DND-41 (cell line): ENCODE results near the gene LACTBL1.

Experiments
- ATAC-seq: fragments of 200-7000 bp; cut with Tn5 transposase; 3 replicates; pipeline ENCODE4 v1.9.1; 2021; ENCODE audit warnings: low read depth; ENCODE audit not compliant: insufficient read depth
- DNase-seq: peaks from one replicate; pipeline ENCODE4 v3.0.0-alpha.2; 2020
- H2AFZ ChIP-seq: 2 replicates; pipeline ENCODE4 v1.6.0; 2012; ENCODE audit warnings: low read depth, low read length
- H3K27ac ChIP-seq: 2 replicates; pipeline ENCODE4 v1.5.1; 2012; ENCODE audit warnings: low read length, inconsistent platforms
- H3K27me3 ChIP-seq: fragments of 200-600 bp; sonication (generic); 2 replicates; pipeline ENCODE4 v1.6.0; 2012; ENCODE audit warnings: low read length, mild to moderate bottlenecking, inconsistent platforms; ENCODE audit not compliant: insufficient read depth, poor library complexity
- H3K36me3 ChIP-seq: 2 replicates; pipeline ENCODE4 v1.5.1; 2012; ENCODE audit warnings: low read length, inconsistent platforms; ENCODE audit not compliant: insufficient read depth
- H3K4me1 ChIP-seq: 2 replicates; pipeline ENCODE4 v1.5.1; 2012; ENCODE audit warnings: mild to moderate bottlenecking, low read length; ENCODE audit not compliant: insufficient read depth
- H3K4me2 ChIP-seq: 2 replicates; pipeline ENCODE4 v1.6.0; 2012; ENCODE audit warnings: mild to moderate bottlenecking, moderate library complexity, low read length, inconsistent platforms; ENCODE audit not compliant: insufficient read depth
- H3K4me3 ChIP-seq, 2 experiments: fragments of 200-600 bp in 1 of 2; shearing (Covaris generic) in 1 of 2; 2 replicates each; pipeline ENCODE4 v1.5.1; 2012 to 2016; ENCODE audit warnings: inconsistent platforms in 2 of 2, low read length in 2 of 2, mild to moderate bottlenecking in 2 of 2, low read depth in 1 of 2, moderate library complexity in 1 of 2
- H3K79me2 ChIP-seq: 2 replicates; pipeline ENCODE4 v1.6.0; 2012; ENCODE audit warnings: low read length, inconsistent platforms; ENCODE audit not compliant: insufficient read depth
- H3K9ac ChIP-seq: 2 replicates; pipeline ENCODE4 v1.6.0; 2012; ENCODE audit warnings: low read depth, mild to moderate bottlenecking, inconsistent platforms, low read length, moderate library complexity
- H3K9me3 ChIP-seq: 2 replicates; pipeline ENCODE4 v1.5.1; 2012; ENCODE audit warnings: low read length, moderate library complexity, mild to moderate bottlenecking, inconsistent platforms; ENCODE audit not compliant: insufficient read depth, severe bottlenecking
- H4K20me1 ChIP-seq: 2 replicates; pipeline ENCODE4 v1.6.0; 2012; ENCODE audit warnings: low read length; ENCODE audit not compliant: insufficient read depth
- EZH2 ChIP-seq: IDR thresholded peaks from 3 replicates; pipeline ENCODE4 v1.6.1; 2012; ENCODE audit warnings: borderline replicate concordance, low read depth, mild to moderate bottlenecking, moderate library complexity, low read length, inconsistent platforms; ENCODE audit not compliant: severe bottlenecking
- TF ChIP-seq, protein P1 (sequence below): IDR thresholded peaks from 2 replicates; pipeline ENCODE4 v1.5.1; 2012; ENCODE audit warnings: borderline replicate concordance, low read length, moderate library complexity, mild to moderate bottlenecking; ENCODE audit not compliant: poor library complexity, severe bottlenecking; ENCODE audit errors: extremely low read depth

LACTBL1 gene

DNA sequence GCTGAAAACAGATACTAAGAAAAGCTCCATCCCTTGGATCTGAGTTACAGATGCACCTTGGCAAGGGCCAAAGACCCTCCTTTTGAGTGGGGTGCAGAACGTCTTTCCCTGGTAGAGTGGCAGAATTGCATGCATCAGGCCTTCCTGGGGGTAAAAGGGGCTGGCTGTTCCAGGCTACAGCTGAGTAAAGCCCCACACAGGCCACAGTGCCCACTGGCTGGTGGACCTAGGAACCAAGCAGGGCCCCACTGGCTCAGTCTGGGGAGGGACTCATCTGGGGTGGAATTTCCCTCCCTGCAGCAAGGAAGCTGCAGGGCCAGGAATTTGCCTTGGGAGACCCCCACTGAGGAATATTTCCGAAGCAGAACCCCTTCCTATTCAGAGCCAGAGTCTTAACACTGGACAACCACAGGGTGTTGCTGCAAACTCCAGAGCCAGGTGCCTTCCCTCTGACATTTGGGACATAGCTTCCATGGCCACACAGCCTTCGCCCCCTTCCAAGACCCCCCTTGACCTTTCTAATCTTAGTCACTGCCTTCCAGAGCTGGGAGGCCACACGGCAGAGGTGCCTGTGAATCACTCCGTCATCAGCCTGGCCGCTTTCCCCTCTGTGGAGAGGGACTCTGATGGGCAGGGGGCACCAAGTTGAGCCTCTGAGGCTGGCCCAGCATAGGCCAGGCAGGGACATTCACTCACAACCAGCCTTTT lies 52.5 kb downstream of the LACTBL1 start:
- TF ChIP-seq, protein P1, sequence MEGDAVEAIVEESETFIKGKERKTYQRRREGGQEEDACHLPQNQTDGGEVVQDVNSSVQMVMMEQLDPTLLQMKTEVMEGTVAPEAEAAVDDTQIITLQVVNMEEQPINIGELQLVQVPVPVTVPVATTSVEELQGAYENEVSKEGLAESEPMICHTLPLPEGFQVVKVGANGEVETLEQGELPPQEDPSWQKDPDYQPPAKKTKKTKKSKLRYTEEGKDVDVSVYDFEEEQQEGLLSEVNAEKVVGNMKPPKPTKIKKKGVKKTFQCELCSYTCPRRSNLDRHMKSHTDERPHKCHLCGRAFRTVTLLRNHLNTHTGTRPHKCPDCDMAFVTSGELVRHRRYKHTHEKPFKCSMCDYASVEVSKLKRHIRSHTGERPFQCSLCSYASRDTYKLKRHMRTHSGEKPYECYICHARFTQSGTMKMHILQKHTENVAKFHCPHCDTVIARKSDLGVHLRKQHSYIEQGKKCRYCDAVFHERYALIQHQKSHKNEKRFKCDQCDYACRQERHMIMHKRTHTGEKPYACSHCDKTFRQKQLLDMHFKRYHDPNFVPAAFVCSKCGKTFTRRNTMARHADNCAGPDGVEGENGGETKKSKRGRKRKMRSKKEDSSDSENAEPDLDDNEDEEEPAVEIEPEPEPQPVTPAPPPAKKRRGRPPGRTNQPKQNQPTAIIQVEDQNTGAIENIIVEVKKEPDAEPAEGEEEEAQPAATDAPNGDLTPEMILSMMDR: no peak
- TF ChIP-seq EZH2: no peak
- H3K27me3 ChIP-seq: peaks cover 19% of the 10 kb centered on the region
- H3K36me3 ChIP-seq: no peaks in the 10 kb centered on the region
- ATAC-seq: no peak
- no peaks in the 10 kb centered on the region for H3K79me2 ChIP-seq
- no peak overlapping the region for H3K4me2 ChIP-seq
- no peak for DNase-seq
- H4K20me1 ChIP-seq: peaks cover 3% of the 10 kb centered on the region; the same call in 1 of the 2 replicates
- H3K4me1 ChIP-seq: no peaks in the 10 kb centered on the region
- no peak overlapping the region for H3K9ac ChIP-seq
- no peak overlapping the region for H3K4me3 ChIP-seq
- H2AFZ ChIP-seq: no peak overlapping the region; the same call in 1 of the 2 replicates
- no peak overlapping the region for H3K27ac ChIP-seq
- no peaks in the 10 kb centered on the region for H3K9me3 ChIP-seq

- peaks cover 19% of the 10 kb centered on the region for H3K27me3 ChIP-seq
- no peak overlapping the region; the same call in 1 of the 2 replicates for H2AFZ ChIP-seq
- H3K4me3 ChIP-seq: no peak overlapping the region
- no peak overlapping the region for H3K4me2 ChIP-seq
- H3K79me2 ChIP-seq: no peaks in the 10 kb centered on the region
- H3K36me3 ChIP-seq: no peaks in the 10 kb centered on the region
- DNase-seq: no peak
- no peak for ATAC-seq
- no peak overlapping the region for H3K27ac ChIP-seq
- peaks cover 3% of the 10 kb centered on the region; the same call in 1 of the 2 replicates for H4K20me1 ChIP-seq
- no peaks in the 10 kb centered on the region for H3K4me1 ChIP-seq
- H3K9me3 ChIP-seq: no peaks in the 10 kb centered on the region
- TF ChIP-seq, protein P1: no peak
- TF ChIP-seq EZH2: no peak
- H3K9ac ChIP-seq: no peak overlapping the region
Measured at GRCh38 chr1:22919341-22920025, 53.2 kb downstream of the LACTBL1 start.

- H2AFZ ChIP-seq: no peak overlapping the region
- H3K27ac ChIP-seq: no peak overlapping the region
- no peaks in the 10 kb centered on the region for H3K36me3 ChIP-seq
- ATAC-seq (no peak), DNase-seq (no peak)
- TF ChIP-seq EZH2: no peak
- TF ChIP-seq, protein P1: no peak
- peaks cover 19% of the 10 kb centered on the region for H3K27me3 ChIP-seq
- no peaks in the 10 kb centered on the region for H3K4me1 ChIP-seq
- no peak overlapping the region for H3K9ac ChIP-seq
- H3K4me2 ChIP-seq: no peak overlapping the region
- no peaks in the 10 kb centered on the region for H3K79me2 ChIP-seq
- no peaks in the 10 kb centered on the region for H3K9me3 ChIP-seq
- H4K20me1 ChIP-seq: peaks cover 3% of the 10 kb centered on the region; the same call in 1 of the 2 replicates
- no peak overlapping the region for H3K4me3 ChIP-seq
Measured at GRCh38 chr1:22918644-22919043, 54.0 kb downstream of the LACTBL1 start.
